IPS DF 6.9 (cell line): ENCODE results near the gene PDIA5.

Experiments
- DNase-seq: peaks from one replicate; pipeline ENCODE4 v3.0.0-alpha.2; 2013; ENCODE audit warnings: low read depth, low spot score
- H3K27ac ChIP-seq: one replicate; pipeline ENCODE4 v1.5.1; 2013; ENCODE audit warnings: low read length, control low read depth
- H3K27me3 ChIP-seq: 2 replicates; pipeline ENCODE4 v1.6.1; 2013; ENCODE audit warnings: mild to moderate bottlenecking, low read length; ENCODE audit not compliant: control insufficient read depth, insufficient read depth
- H3K36me3 ChIP-seq: 2 replicates; pipeline ENCODE4 v1.6.1; 2013; ENCODE audit warnings: low read length; ENCODE audit not compliant: control insufficient read depth, insufficient read depth
- H3K4me1 ChIP-seq: 2 replicates; pipeline ENCODE4 v1.6.1; 2013; ENCODE audit warnings: low read length; ENCODE audit not compliant: control insufficient read depth, insufficient read depth
- H3K4me3 ChIP-seq: 2 replicates; pipeline ENCODE4 v1.5.1; 2013; ENCODE audit warnings: mild to moderate bottlenecking, low read length
- H3K9me3 ChIP-seq: 2 replicates; pipeline ENCODE4 v1.6.1; 2013; ENCODE audit warnings: low read length, inconsistent platforms; ENCODE audit not compliant: control insufficient read depth, insufficient read depth
- WGBS: extraction: QIAGEN DNeasy Blood & Tissue Kit; methylation state at CpG from one replicate; pipeline ENCODE4 v1.1.7; 2013; ENCODE audit warnings: mixed read lengths, missing lambda C conversion rate; ENCODE audit not compliant: insufficient read length, insufficient coverage; 5-methylcytosine and 5-hydroxymethylcytosine counted together

PDIA5 gene

GRCh38 chr3:123070510-123070909 lies 3.7 kb downstream of the PDIA5 start:
- peaks cover 9% of the 10 kb centered on the region; the same call in 1 of the 2 replicates for H3K4me1 ChIP-seq
- H3K27ac ChIP-seq: no peak overlapping the region
- DNase-seq: no peak
- no CpG with 5 or more reads among the region's 8 CpGs for WGBS
- no peaks in the 10 kb centered on the region; the same call in 1 of the 2 replicates for H3K27me3 ChIP-seq
- H3K36me3 ChIP-seq: no peaks in the 10 kb centered on the region
- H3K9me3 ChIP-seq: no peaks in the 10 kb centered on the region
- H3K4me3 ChIP-seq: no peak overlapping the region

GRCh38 chr3:123071146-123071545 lies 4.3 kb downstream of the PDIA5 start:
- H3K27ac ChIP-seq: no peak overlapping the region
- no peak overlapping the region for H3K4me3 ChIP-seq
- DNase-seq: no peak
- H3K4me1 ChIP-seq: peaks cover 9% of the 10 kb centered on the region; the same call in 1 of the 2 replicates
- no peaks in the 10 kb centered on the region for H3K36me3 ChIP-seq
- WGBS: no CpG with 5 or more reads among the region's 5 CpGs
- H3K27me3 ChIP-seq: no peaks in the 10 kb centered on the region; the same call in 1 of the 2 replicates
- H3K9me3 ChIP-seq: no peaks in the 10 kb centered on the region

DNA sequence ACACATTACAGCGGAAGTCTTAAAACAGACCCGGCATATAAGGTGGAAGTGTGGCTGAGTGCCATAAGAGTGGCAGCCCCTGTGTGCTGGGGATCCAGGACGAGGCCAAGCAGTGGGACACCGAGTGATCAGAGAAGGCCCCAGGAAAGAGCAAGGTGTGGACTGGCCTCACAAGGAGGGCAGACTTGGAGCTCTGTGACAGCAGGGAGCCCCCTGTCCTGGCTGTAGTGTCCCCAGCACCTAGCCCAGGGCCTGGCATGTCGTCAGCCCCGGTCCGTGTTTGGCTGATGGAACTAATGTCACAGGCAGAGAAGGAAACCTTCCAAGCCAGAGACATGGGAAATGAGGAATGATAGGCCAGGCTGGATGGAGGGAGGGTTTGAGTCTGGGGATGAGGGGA lies 4.8 kb downstream of the PDIA5 start:
- H3K9me3 ChIP-seq: no peaks in the 10 kb centered on the region
- H3K36me3 ChIP-seq: no peaks in the 10 kb centered on the region
- no CpG with 5 or more reads among the region's 7 CpGs for WGBS
- no peaks in the 10 kb centered on the region for H3K27me3 ChIP-seq
- no peak overlapping the region for H3K27ac ChIP-seq
- peaks cover 9% of the 10 kb centered on the region; the same call in 1 of the 2 replicates for H3K4me1 ChIP-seq
- no peak for DNase-seq
- no peak overlapping the region for H3K4me3 ChIP-seq

GRCh38 chr3:123072152-123072551 lies 5.3 kb downstream of the PDIA5 start:
- Histone ChIP-seq H3K27me3 (no peaks in the 10 kb centered on the region), H3K4me3 (no peak overlapping the region), H3K9me3 (no peaks in the 10 kb centered on the region), H3K36me3 (no peaks in the 10 kb centered on the region), H3K4me1 (peaks cover 9% of the 10 kb centered on the region; the same call in 1 of the 2 replicates), H3K27ac (no peak overlapping the region)
- no peak for DNase-seq
- no CpG with 5 or more reads among the region's 5 CpGs for WGBS

- Histone ChIP-seq H3K9me3 (no peaks in the 10 kb centered on the region), H3K4me3 (no peak overlapping the region), H3K27ac (no peak overlapping the region), H3K27me3 (no peaks in the 10 kb centered on the region), H3K36me3 (no peaks in the 10 kb centered on the region), H3K4me1 (peaks cover 9% of the 10 kb centered on the region; the same call in 1 of the 2 replicates)
- no CpG with 5 or more reads among the region's 1 CpG for WGBS
- no peak for DNase-seq
Observed at GRCh38 chr3:123072564-123072963, 5.7 kb downstream of the PDIA5 start.

GRCh38 chr3:123075359-123075758 lies 8.5 kb downstream of the PDIA5 start:
- no peak for DNase-seq
- H3K9me3 ChIP-seq: no peaks in the 10 kb centered on the region
- WGBS: no CpG with 5 or more reads among the region's 1 CpG
- H3K4me3 ChIP-seq: no peak overlapping the region
- no peak overlapping the region for H3K27ac ChIP-seq
- no peaks in the 10 kb centered on the region for H3K36me3 ChIP-seq
- peaks cover 6% of the 10 kb centered on the region; the same call in 1 of the 2 replicates for H3K4me1 ChIP-seq
- no peaks in the 10 kb centered on the region for H3K27me3 ChIP-seq

- WGBS: no CpG with 5 or more reads among the region's 4 CpGs
- DNase-seq: no peak
- no peak overlapping the region for H3K27ac ChIP-seq
- 0 out of 2 replicates have a peak, but pooled peaks cover 3% of the 10 kb centered on the region for H3K4me1 ChIP-seq
- H3K9me3 ChIP-seq: no peaks in the 10 kb centered on the region
- H3K27me3 ChIP-seq: no peaks in the 10 kb centered on the region
- H3K4me3 ChIP-seq: no peak overlapping the region
- H3K36me3 ChIP-seq: no peaks in the 10 kb centered on the region
Observed at GRCh38 chr3:123076112-123076495, 9.3 kb downstream of the PDIA5 start.

DNA sequence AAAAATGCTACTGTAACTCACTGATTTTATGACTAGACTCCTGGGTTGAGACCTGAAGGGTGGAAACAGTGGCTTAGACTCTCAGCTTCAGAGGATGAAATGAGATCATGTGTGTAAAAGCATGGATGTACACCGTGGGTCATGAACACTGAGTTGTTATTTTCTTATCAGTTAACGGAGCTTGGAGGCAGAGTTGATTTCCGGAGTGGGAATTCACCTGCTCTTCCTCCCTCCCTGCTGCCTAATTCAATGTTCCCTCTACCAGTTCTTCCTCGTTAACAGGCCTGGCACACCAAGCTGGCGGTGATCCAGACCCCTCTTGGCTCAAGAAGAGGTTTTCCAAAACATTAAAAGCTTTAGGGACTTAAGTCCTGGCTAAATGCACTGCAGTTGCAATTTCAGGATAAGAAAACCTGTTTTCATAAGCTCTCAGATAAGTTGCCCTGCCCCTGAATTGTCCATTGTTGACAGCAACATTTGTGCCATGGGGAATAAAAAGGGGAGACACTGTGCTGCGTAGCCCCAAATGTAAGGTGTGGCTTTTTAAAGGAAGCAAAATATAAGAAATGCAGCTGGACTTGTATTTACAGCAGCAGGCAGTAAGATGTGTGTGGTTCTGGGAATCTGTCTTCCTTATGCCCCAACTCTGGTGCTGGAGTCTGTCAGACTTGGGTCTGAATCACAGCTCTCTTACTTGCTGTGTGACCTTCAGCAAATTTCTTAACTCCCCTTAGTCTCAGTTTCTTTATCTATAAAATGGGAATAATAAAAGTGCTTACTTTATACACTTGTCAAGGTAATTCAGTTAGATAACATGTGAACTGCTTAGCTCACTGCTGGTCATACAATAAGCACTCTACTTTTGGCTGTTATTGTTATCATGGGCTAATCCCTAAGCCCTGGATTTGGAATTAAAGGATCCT lies 9.9 kb downstream of the PDIA5 start:
- H3K27me3 ChIP-seq: no peaks in the 10 kb centered on the region
- no peaks in the 10 kb centered on the region for H3K36me3 ChIP-seq
- H3K27ac ChIP-seq: no peak overlapping the region
- H3K4me1 ChIP-seq: peaks cover 1% of the 10 kb centered on the region; the same call in 1 of the 2 replicates
- no peak overlapping the region for H3K4me3 ChIP-seq
- no peaks in the 10 kb centered on the region for H3K9me3 ChIP-seq
- no CpG with 5 or more reads among the region's 6 CpGs for WGBS
- no peak for DNase-seq

DNA sequence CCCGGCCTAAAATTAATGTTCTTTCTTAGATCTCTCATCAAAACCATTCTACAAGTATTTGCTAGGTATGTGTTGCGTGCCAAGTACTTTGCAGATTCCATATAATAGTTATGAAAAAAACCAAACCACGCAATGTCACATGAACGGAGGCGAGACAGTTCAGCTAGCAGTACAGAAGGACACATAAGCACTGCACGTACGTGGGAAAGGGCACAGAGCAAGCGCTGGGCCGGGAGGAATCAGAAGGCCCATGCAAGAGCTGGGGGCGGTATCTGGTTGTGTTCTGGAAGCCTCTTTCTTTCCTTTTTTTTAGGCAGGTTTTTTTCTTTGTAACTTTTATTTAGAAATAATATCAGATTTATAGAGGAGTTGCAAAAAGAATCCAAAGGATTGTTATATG lies 11.3 kb downstream of the PDIA5 start:
- no peaks in the 10 kb centered on the region for H3K9me3 ChIP-seq
- no CpG with 5 or more reads among the region's 10 CpGs for WGBS
- H3K27me3 ChIP-seq: no peaks in the 10 kb centered on the region
- H3K4me1 ChIP-seq: peaks cover 4% of the 10 kb centered on the region
- H3K4me3 ChIP-seq: no peak overlapping the region
- no peaks in the 10 kb centered on the region for H3K36me3 ChIP-seq
- no peak for DNase-seq
- H3K27ac ChIP-seq: no peak overlapping the region

- Histone ChIP-seq H3K9me3 (no peaks in the 10 kb centered on the region), H3K4me3 (no peak overlapping the region), H3K27me3 (no peaks in the 10 kb centered on the region), H3K4me1 (peaks cover 12% of the 10 kb centered on the region), H3K27ac (no peak overlapping the region), H3K36me3 (no peaks in the 10 kb centered on the region)
- no CpG with 5 or more reads among the region's 7 CpGs for WGBS
- DNase-seq: no peak
Observed at GRCh38 chr3:123080864-123081562, 14.2 kb downstream of the PDIA5 start.
